PC-3 (cell line): ENCODE results near the gene KCNK18. TPM values are rescaled to one million over a fixed set of nuclear protein-coding genes. Genes with fewer than 3 reads are reported as not detected.
A peak's percentile ranks its signal among the peaks of the same experiment; 100 is the strongest.

Experiments
- ATAC-seq: fragments of 200-7000 bp; cut with Tn5 transposase; 2 replicates; pipeline ENCODE4 v1.9.1; 2020; ENCODE audit warnings: mild to moderate bottlenecking, moderate library complexity
- BruUV-seq: library from RNA; stranded (reverse); fragments of 400-500 nt; replicated peaks from 2 replicates; lab custom pipeline; 2021; lab: Mats Ljungman, UMichigan
- CTCF ChIA-PET: fragments of 300-600 bp; sonication (Branson Sonifier 250); formaldehyde crosslinking; loops from one replicate; lab custom pipeline; 2022; ENCODE audit warnings: antibody characterized with exemption; lab: Charles Lee
- POLR2A ChIA-PET: fragments of 300-600 bp; sonication (Branson Sonifier 250); formaldehyde crosslinking; loops from one replicate; lab custom pipeline; 2022; ENCODE audit warnings: antibody characterized with exemption; ENCODE audit not compliant: unreplicated experiment; lab: Charles Lee
- DNase-seq: peaks from one replicate; pipeline ENCODE4 v3.0.0-alpha.2; 2015
- H2AFZ ChIP-seq: fragments of 300-600 bp; sonication (generic); 2 replicates; pipeline ENCODE4 v1.6.0; 2016; ENCODE audit warnings: antibody characterized with exemption, low read length
- H3F3A ChIP-seq: fragments of 300-600 bp; sonication (generic); one replicate; pipeline ENCODE4 v1.6.0; 2017; ENCODE audit warnings: antibody characterized with exemption, low read length, control low read depth, mild to moderate bottlenecking; ENCODE audit not compliant: unreplicated experiment
- H3K27ac ChIP-seq: fragments of 300-600 bp; sonication (generic); 2 replicates; pipeline ENCODE4 v1.5.1; 2016; ENCODE audit warnings: mild to moderate bottlenecking, low read length
- H3K27me3 ChIP-seq: fragments of 300-600 bp; sonication (generic); 2 replicates; pipeline ENCODE4 v1.6.1; 2016; ENCODE audit warnings: low read length, mixed read lengths
- H3K36me3 ChIP-seq: fragments of 300-600 bp; sonication (generic); 2 replicates; pipeline ENCODE4 v1.6.1; 2016; ENCODE audit warnings: low read depth, mixed run types, low read length, mixed read lengths
- H3K4me1 ChIP-seq: fragments of 300-600 bp; sonication (generic); 2 replicates; pipeline ENCODE4 v1.5.1; 2016; ENCODE audit warnings: low read length; ENCODE audit not compliant: insufficient read depth
- H3K4me2 ChIP-seq: fragments of 300-600 bp; sonication (generic); 2 replicates; pipeline ENCODE4 v1.6.0; 2016; ENCODE audit warnings: low read length
- H3K4me3 ChIP-seq: fragments of 300-600 bp; sonication (generic); 2 replicates; pipeline ENCODE4 v1.5.1; 2016; ENCODE audit warnings: mild to moderate bottlenecking, low read length, mixed read lengths
- H3K79me2 ChIP-seq: fragments of 300-600 bp; sonication (generic); 2 replicates; pipeline ENCODE4 v1.6.1; 2017; ENCODE audit warnings: low read length, mixed read lengths
- H3K9ac ChIP-seq: fragments of 300-600 bp; sonication (generic); 2 replicates; pipeline ENCODE4 v1.6.0; 2016; ENCODE audit warnings: mild to moderate bottlenecking, low read length
- H3K9me2 ChIP-seq: fragments of 300-600 bp; sonication (generic); replicated peaks from 2 replicates; pipeline ENCODE4 v1.6.1; 2016; ENCODE audit warnings: mixed run types, low read length, mixed read lengths
- H3K9me3 ChIP-seq: fragments of 300-600 bp; sonication (generic); 2 replicates; pipeline ENCODE4 v1.6.1; 2016; ENCODE audit warnings: low read length, mixed read lengths
- H4K20me1 ChIP-seq: fragments of 300-600 bp; sonication (generic); 2 replicates; pipeline ENCODE4 v1.6.1; 2016; ENCODE audit warnings: low read length, mixed read lengths
- EZH2 ChIP-seq: fragments of 300-600 bp; sonication (generic); IDR thresholded peaks from one replicate; pipeline ENCODE4 v1.6.1; 2017; ENCODE audit warnings: antibody characterized with exemption, mild to moderate bottlenecking, low read length; ENCODE audit not compliant: unreplicated experiment
- EZH2phosphoT487 ChIP-seq: fragments of 300-600 bp; sonication (generic); IDR thresholded peaks from 2 replicates; pipeline ENCODE4 v1.6.1; 2018; ENCODE audit warnings: mild to moderate bottlenecking, antibody characterized with exemption, low read length, borderline replicate concordance
- intact Hi-C: fragments of 100-400 bp; cut with micrococcal nuclease; formaldehyde crosslinking; loops from 2 replicates; pipeline ENCODE4 v1.9.0; 2023
- total RNA-seq: library from RNA; depleted of rRNA; stranded (reverse); fragments of >200 nt; gene quantifications from 2 replicates; pipeline ENCODE4 v1.2.3, GENCODE V29; 2014
- TF ChIP-seq, protein P1 (sequence below): fragments of 300-600 bp; sonication (generic); conservative IDR thresholded peaks from 2 replicates; pipeline ENCODE4 v1.5.1; 2017; ENCODE audit warnings: antibody characterized with exemption, low read depth, mild to moderate bottlenecking, low read length

Gene KCNK18
- total RNA-seq, 1 experiment from 2014 or later: not detected

DNA sequence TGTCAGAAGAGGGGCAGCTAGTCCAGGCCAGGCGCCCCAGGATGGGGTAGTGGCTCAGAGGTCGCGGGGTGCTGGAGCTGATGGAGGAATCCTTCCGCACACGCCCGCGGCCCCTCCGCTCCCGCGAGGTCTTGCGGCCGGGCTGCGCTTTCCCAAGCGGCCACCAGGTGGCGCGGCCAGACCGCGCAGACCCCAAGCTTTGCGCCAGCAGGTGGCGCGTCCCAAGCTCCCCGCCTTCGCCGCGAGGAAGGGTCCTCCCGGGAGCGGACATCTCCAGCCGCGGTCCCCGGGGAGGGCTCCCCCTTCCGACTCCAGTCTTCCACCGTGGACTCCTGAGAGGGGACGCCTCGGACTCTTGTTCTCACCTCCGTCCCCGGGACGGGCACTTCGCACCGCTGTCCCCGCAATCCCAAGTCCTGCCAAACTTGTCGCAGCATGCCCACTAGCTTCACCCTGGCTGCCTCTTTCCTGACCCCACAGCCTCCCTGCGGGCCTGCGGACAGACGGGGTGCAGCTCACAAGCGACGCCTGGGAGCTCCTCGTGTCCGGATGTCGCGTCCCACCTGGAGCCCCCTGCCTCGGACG, 19.4 kb downstream of the KCNK18 start:
- H3K9me3 ChIP-seq: no peaks in the 10 kb centered on the region
- no TSS peak for BruUV-seq
- DNase-seq: peak; percentile 60
- H3K4me1 ChIP-seq: peaks cover 10% of the 10 kb centered on the region
- peak; percentile 60 for ATAC-seq
- ChIA-PET POLR2A (no interaction called here), CTCF (interaction anchor here (0.5 to 1.9 kb wide), 3 partner anchors 17 to 103 kb away, joined by 3 to 26 read pairs (median 3); no protein-coding TSS in a partner anchor)
- no peak overlapping the region for H3K9ac ChIP-seq
- no peaks in the 10 kb centered on the region for H3K79me2 ChIP-seq
- no peaks in the 10 kb centered on the region for H3K9me2 ChIP-seq
- no peaks in the 10 kb centered on the region for H3F3A ChIP-seq
- TF ChIP-seq, protein P1, sequence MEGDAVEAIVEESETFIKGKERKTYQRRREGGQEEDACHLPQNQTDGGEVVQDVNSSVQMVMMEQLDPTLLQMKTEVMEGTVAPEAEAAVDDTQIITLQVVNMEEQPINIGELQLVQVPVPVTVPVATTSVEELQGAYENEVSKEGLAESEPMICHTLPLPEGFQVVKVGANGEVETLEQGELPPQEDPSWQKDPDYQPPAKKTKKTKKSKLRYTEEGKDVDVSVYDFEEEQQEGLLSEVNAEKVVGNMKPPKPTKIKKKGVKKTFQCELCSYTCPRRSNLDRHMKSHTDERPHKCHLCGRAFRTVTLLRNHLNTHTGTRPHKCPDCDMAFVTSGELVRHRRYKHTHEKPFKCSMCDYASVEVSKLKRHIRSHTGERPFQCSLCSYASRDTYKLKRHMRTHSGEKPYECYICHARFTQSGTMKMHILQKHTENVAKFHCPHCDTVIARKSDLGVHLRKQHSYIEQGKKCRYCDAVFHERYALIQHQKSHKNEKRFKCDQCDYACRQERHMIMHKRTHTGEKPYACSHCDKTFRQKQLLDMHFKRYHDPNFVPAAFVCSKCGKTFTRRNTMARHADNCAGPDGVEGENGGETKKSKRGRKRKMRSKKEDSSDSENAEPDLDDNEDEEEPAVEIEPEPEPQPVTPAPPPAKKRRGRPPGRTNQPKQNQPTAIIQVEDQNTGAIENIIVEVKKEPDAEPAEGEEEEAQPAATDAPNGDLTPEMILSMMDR: peak; percentile 96
- TF ChIP-seq EZH2phosphoT487 (no peak), EZH2 (no peak)
- intact Hi-C loops: loop anchor here (1.0 to 2.0 kb wide), 2 partner anchors 104 to 262 kb away; no protein-coding TSS in a partner anchor
- H3K4me3 ChIP-seq: peak overlapping the region; percentile 67
- no peaks in the 10 kb centered on the region for H3K27me3 ChIP-seq
- H3K36me3 ChIP-seq: no peaks in the 10 kb centered on the region
- H4K20me1 ChIP-seq: no peaks in the 10 kb centered on the region
- H3K27ac ChIP-seq: no peak overlapping the region
- peak overlapping the region; percentile 94 for H3K4me2 ChIP-seq
- peak overlapping the region; percentile 96 for H2AFZ ChIP-seq

GRCh38 chr10:117217196-117217761, 20.0 kb downstream of the KCNK18 start:
- H3F3A ChIP-seq: no peaks in the 10 kb centered on the region
- POLR2A ChIA-PET: no interaction called here
- no peaks in the 10 kb centered on the region for H4K20me1 ChIP-seq
- no peak for TF ChIP-seq EZH2
- TF ChIP-seq, protein P1: no peak
- TF ChIP-seq EZH2phosphoT487: no peak
- intact Hi-C loops: loop anchor here (1.0 to 2.0 kb wide), 2 partner anchors 103 to 262 kb away; no protein-coding TSS in a partner anchor
- CTCF ChIA-PET: interaction anchor here (1.9 kb wide), 1 partner anchor 102 kb away, joined by 26 read pairs; no protein-coding TSS in a partner anchor
- no peaks in the 10 kb centered on the region for H3K9me3 ChIP-seq
- ATAC-seq (peak; percentile 43), DNase-seq (peak; percentile 5)
- BruUV-seq: no TSS peak
- H3K4me2 ChIP-seq: peak overlapping the region; percentile 94
- H3K9me2 ChIP-seq: no peaks in the 10 kb centered on the region
- no peaks in the 10 kb centered on the region for H3K27me3 ChIP-seq
- peak overlapping the region; percentile 67 for H3K4me3 ChIP-seq
- H3K36me3 ChIP-seq: no peaks in the 10 kb centered on the region
- H3K9ac ChIP-seq: no peak overlapping the region
- no peak overlapping the region for H3K27ac ChIP-seq
- peak overlapping the region; percentile 96 for H2AFZ ChIP-seq
- peaks cover 12% of the 10 kb centered on the region for H3K4me1 ChIP-seq
- H3K79me2 ChIP-seq: no peaks in the 10 kb centered on the region

DNA sequence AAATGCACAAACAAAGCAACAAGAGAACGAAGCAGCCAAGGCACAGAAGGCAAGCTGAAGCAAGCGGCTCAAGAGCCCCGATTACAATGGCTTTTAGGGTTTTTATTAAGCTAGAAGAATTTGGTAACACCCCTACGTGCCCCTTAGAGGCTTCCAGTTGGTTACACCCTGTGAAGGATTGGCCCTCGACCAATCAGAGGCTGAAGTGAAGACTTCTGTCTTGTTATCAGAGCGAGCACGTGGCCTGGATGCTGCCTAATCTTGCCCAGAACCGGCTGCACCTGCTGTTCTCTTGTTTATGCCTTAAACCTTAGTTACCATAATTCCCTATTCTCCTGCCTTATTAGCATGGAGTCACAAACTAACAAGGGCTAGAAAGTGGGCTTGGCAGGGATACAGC, 21.4 kb downstream of the KCNK18 start:
- no TSS peak for BruUV-seq
- ATAC-seq (no peak), DNase-seq (no peak)
- H3K27me3 ChIP-seq: no peaks in the 10 kb centered on the region
- TF ChIP-seq EZH2 (no peak), EZH2phosphoT487 (no peak)
- TF ChIP-seq, protein P1: no peak
- H3K9me2 ChIP-seq: no peaks in the 10 kb centered on the region
- H3K9ac ChIP-seq: no peak overlapping the region
- H3K79me2 ChIP-seq: no peaks in the 10 kb centered on the region
- intact Hi-C loops: no loop called here
- ChIA-PET POLR2A (no interaction called here), CTCF (no interaction called here)
- H2AFZ ChIP-seq: no peak overlapping the region
- no peak overlapping the region for H3K27ac ChIP-seq
- H3K9me3 ChIP-seq: no peaks in the 10 kb centered on the region
- no peaks in the 10 kb centered on the region for H4K20me1 ChIP-seq
- peaks cover 12% of the 10 kb centered on the region for H3K4me1 ChIP-seq
- H3K4me2 ChIP-seq: no peak overlapping the region
- H3F3A ChIP-seq: no peaks in the 10 kb centered on the region
- no peak overlapping the region for H3K4me3 ChIP-seq
- no peaks in the 10 kb centered on the region for H3K36me3 ChIP-seq
